Measurements from ENCODE around the gene NCK2.

Gene NCK2

GRCh38 chr2:105744909-105745853 is at the start of gene NCK2:
Gene NCK2, plus strand, starts transcription at chr2:105744912. Its CDS starts 110,152 bp downstream, at chr2:105855064.
- DNase-seq (ENCODE audit: low read depth) = no peak

- DNase-seq (ENCODE audit: low read depth) = no peak
Measured at GRCh38 chr2:105697781-105698449, 46.8 kb upstream of the NCK2 start.

GRCh38 chr2:105698820-105699219 is 45.9 kb upstream of the NCK2 start:
- DNase-seq (ENCODE audit: low read depth) = no peak

- no peak for DNase-seq (ENCODE audit: low read depth)
Measured at GRCh38 chr2:105701042-105701441, 43.7 kb upstream of the NCK2 start.

GRCh38 chr2:105708697-105709096 is 36.0 kb upstream of the NCK2 start:
- DNase-seq (ENCODE audit: low read depth) = no peak

- no peak for DNase-seq (ENCODE audit: low read depth)
Measured at GRCh38 chr2:105711394-105711793, 33.3 kb upstream of the NCK2 start.

- DNase-seq (ENCODE audit: low read depth) = no peak
Measured at GRCh38 chr2:105712166-105712915, 32.4 kb upstream of the NCK2 start.

GRCh38 chr2:105712981-105713596 is 31.6 kb upstream of the NCK2 start:
- DNase-seq (ENCODE audit: low read depth) = no peak

- DNase-seq (ENCODE audit: low read depth) = no peak
Measured at GRCh38 chr2:105714141-105714540, 30.6 kb upstream of the NCK2 start.

GRCh38 chr2:105718846-105719481 is 25.7 kb upstream of the NCK2 start:
- no peak for DNase-seq (ENCODE audit: low read depth)

GRCh38 chr2:105721991-105722511 is 22.7 kb upstream of the NCK2 start:
- no peak for DNase-seq (ENCODE audit: low read depth)

GRCh38 chr2:105722726-105723297 is 21.9 kb upstream of the NCK2 start:
- DNase-seq (ENCODE audit: low read depth) = no peak

- DNase-seq (ENCODE audit: low read depth) = no peak
Measured at GRCh38 chr2:105723431-105723830, 21.3 kb upstream of the NCK2 start.

- DNase-seq (ENCODE audit: low read depth) = no peak
Measured at GRCh38 chr2:105725388-105725787, 19.3 kb upstream of the NCK2 start.

- no peak for DNase-seq (ENCODE audit: low read depth)
Measured at GRCh38 chr2:105730170-105730569, 14.5 kb upstream of the NCK2 start.

- no peak for DNase-seq (ENCODE audit: low read depth)
Measured at GRCh38 chr2:105731511-105731910, 13.2 kb upstream of the NCK2 start.

- no peak for DNase-seq (ENCODE audit: low read depth)
Measured at GRCh38 chr2:105732101-105732500, 12.6 kb upstream of the NCK2 start.

- no peak for DNase-seq (ENCODE audit: low read depth)
Measured at GRCh38 chr2:105732955-105733607, 11.6 kb upstream of the NCK2 start.

- DNase-seq (ENCODE audit: low read depth) = no peak
Measured at GRCh38 chr2:105733875-105734274, 10.8 kb upstream of the NCK2 start.

- DNase-seq (ENCODE audit: low read depth) = no peak
Measured at GRCh38 chr2:105734762-105735538, 9.8 kb upstream of the NCK2 start.
